ENCODE results near the gene GCN1.

Gene GCN1

GRCh38 chr12:120231316-120232011 lies 36.9 kb upstream of the GCN1 start:
- TF ChIP-seq CTCF (IDR thresholded peaks at IDR 0.05; ENCODE audit: low read depth, low read length, missing control alignments): peak; percentile 30
- DNase-seq (ENCODE audit: extremely low read depth, low read depth): peak; percentile 94
- peak overlapping the region; percentile 30 for H3K4me3 ChIP-seq (replicated peaks; ENCODE audit: low read depth, low read length)

DNA sequence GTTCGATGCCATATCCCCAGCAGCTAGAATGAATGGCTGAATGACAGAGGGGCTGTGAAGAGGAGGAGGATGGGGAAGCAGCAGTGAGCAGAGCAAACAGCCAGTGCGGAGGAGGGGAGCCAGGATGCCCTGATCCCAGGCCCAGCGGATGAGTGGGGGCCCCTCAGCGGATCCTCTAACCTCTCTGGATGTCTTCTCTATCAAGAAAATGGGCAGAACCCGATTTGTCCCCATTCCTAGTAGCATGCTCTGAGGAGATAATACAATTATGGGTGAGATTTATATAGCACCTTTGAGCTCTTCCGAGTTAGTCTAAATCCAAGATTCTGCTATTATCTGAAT lies 36.4 kb upstream of the GCN1 start:
- no peak for TF ChIP-seq CTCF (IDR thresholded peaks at IDR 0.05; ENCODE audit: low read depth, low read length, missing control alignments)
- peak overlapping the region; percentile 30 for H3K4me3 ChIP-seq (replicated peaks; ENCODE audit: low read depth, low read length)
- DNase-seq (ENCODE audit: extremely low read depth, low read depth): no peak

- peak overlapping the region; percentile 35 for H3K4me3 ChIP-seq (replicated peaks; ENCODE audit: low read depth, low read length)
- DNase-seq (ENCODE audit: extremely low read depth, low read depth): peak; percentile 95
- TF ChIP-seq CTCF (IDR thresholded peaks at IDR 0.05; ENCODE audit: low read depth, low read length, missing control alignments): no peak
Observed at GRCh38 chr12:120230326-120230973, 35.9 kb upstream of the GCN1 start.

DNA sequence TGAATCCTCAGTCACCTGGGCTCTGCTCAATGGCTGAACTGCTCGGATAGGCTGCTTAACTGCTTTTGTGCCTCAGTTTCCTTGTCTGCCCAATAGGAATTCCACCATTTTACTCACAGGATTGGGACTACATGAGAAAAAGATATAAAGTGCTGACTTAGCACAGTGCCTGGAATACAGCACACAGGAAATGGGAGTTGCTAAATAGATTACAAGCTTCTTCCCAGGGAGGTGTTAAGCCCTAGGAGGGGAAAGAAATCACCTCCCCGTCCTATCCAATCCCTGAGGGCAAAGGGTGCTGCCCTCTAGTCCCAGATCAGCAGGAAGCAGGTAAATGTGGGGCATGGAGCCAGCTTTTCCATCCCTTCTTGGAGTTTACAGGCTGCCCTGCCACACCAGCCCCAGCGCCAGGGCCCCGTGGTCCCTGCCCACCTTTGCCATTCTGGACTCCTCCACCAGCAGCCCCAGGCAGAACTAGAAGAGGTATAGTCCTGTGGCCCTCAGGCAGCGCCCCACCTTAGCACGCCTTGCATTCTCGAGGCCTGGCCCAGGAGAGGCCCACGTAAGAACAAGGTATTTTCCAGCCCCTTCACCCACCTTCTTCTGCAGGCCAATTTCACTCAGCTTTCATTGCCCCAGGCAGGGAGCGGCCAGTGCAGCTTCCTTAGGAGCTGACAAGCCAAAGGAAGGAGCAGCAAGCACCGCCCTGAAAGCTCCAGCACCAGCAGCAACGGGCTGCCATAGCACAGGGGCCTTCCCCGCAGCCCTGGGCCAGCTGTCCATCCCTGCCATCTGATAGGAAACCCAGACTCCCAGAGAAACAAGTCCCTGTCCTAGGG lies 35.2 kb upstream of the GCN1 start:
- no peak for TF ChIP-seq CTCF (IDR thresholded peaks at IDR 0.05; ENCODE audit: low read depth, low read length, missing control alignments)
- H3K4me3 ChIP-seq (replicated peaks; ENCODE audit: low read depth, low read length): peak overlapping the region; percentile 35
- no peak for DNase-seq (ENCODE audit: extremely low read depth, low read depth)

GRCh38 chr12:120229071-120229486 lies 34.6 kb upstream of the GCN1 start:
- TF ChIP-seq CTCF (IDR thresholded peaks at IDR 0.05; ENCODE audit: low read depth, low read length, missing control alignments): no peak
- H3K4me3 ChIP-seq (replicated peaks; ENCODE audit: low read depth, low read length): peak overlapping the region; percentile 4; the same call in 1 of the 2 replicates
- no peak for DNase-seq (ENCODE audit: extremely low read depth, low read depth)

GRCh38 chr12:120228291-120229070 lies 34.0 kb upstream of the GCN1 start:
- no peak for DNase-seq (ENCODE audit: extremely low read depth, low read depth)
- no peak overlapping the region; the same call in 1 of the 2 replicates for H3K4me3 ChIP-seq (replicated peaks; ENCODE audit: low read depth, low read length)
- TF ChIP-seq CTCF (IDR thresholded peaks at IDR 0.05; ENCODE audit: low read depth, low read length, missing control alignments): peak; percentile 92

Measured in HFF-Myc (cell line).